Loucy (cell line): ENCODE results near the gene ZBTB32.

Experiments used
- EZH2phosphoT487 ChIP-seq: fragments of 200-600 bp; IDR thresholded peaks from 2 replicates; pipeline ENCODE4 v1.6.1; 2018; ENCODE audit warnings: antibody characterized with exemption, mild to moderate bottlenecking, moderate library complexity, borderline replicate concordance
- TF ChIP-seq, protein P1 (sequence below): fragments of 200-600 bp; sonication (generic); conservative IDR thresholded peaks from 2 replicates; pipeline ENCODE4 v1.5.1; 2014; ENCODE audit warnings: mild to moderate bottlenecking, antibody characterized with exemption, low read length

DNA sequence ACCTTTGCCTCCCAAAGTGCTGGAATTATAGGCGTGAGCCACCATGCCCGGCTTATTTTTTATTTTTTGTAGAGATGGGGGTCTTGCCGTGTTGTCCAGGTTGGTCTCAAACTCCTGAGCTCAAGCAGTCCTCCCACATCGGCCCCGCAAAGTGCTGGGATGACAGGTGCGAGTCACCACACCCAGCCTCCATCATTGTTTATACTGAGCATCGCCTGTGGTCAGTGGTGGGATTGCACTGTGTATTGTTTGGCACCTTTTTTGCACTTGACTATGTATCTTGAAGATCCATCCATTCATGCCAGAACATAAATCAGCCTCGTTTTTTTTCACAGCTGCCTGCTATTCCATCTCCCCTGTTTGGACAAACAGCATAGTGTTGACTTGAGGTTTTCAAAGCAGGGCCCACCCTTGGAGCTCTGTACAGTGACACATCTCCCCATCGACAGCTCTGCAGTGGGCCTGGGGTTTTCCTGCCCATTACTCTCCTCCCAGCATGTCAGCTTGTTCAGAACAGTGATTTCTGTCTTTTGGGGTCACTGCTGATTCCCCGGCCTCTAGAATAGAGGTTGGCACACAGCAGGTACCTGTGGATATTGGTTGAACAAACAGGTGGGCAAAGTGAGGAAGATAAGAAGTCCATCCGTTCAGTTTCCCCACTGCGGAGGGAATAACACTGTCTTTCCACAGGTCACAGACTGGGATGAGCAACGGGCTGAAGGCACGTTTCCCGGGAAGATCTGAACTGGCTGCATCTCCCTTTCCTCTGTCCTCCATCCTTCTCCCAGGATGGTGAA, 46.3 kb upstream of the ZBTB32 start:
- TF ChIP-seq, protein P1, sequence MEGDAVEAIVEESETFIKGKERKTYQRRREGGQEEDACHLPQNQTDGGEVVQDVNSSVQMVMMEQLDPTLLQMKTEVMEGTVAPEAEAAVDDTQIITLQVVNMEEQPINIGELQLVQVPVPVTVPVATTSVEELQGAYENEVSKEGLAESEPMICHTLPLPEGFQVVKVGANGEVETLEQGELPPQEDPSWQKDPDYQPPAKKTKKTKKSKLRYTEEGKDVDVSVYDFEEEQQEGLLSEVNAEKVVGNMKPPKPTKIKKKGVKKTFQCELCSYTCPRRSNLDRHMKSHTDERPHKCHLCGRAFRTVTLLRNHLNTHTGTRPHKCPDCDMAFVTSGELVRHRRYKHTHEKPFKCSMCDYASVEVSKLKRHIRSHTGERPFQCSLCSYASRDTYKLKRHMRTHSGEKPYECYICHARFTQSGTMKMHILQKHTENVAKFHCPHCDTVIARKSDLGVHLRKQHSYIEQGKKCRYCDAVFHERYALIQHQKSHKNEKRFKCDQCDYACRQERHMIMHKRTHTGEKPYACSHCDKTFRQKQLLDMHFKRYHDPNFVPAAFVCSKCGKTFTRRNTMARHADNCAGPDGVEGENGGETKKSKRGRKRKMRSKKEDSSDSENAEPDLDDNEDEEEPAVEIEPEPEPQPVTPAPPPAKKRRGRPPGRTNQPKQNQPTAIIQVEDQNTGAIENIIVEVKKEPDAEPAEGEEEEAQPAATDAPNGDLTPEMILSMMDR, result no peak
- no peak for TF ChIP-seq EZH2phosphoT487
